NCI-H345 treated with DMSO at 0.1 percent for 48 hours (cell line): ENCODE data around the gene OSBPL2.

ENCODE experiments used
- DNase-seq: peaks from one replicate; lab custom pipeline; 2025; ENCODE audit not compliant: unreplicated experiment; lab: John Stamatoyannopoulos, UW

The OSBPL2 gene

DNA sequence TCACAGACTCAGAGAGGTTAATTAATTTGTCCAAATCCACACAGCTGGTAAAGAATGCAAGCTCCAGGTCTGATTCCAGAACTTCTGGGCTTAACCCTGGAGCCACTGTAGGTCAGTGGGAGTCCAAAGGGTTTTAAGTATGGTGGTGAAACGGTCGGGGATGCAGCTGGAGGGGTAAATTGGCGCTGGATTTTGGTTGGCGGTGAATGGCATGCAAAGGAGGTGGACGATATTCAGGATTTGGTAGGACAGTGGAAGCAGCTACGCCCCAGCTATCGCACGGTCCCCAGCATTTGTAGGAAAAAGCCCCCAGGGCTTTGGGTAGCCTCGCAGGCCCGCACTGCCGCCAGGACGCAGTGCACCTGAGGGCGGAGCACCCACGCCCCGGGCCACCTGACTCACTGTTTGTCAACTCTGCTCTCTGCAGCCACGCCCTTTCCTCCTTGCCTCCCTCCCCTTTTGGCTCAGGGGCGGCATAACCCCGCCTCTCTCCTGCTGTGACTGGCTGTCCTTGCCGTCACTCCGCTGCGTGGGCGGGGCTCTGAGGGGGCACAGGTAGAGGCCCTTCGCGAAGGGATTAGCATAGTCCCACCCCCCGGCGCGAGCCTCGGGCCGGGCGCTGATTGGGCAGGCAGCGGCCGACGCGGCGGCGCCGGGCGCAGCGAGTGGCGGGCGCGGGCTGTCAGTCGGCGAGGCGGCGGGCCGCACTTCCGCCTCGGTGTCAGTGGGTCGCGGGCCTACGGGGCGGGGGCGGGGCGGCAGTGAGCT is at the start of gene OSBPL2:
OSBPL2 (plus strand) TSS at position 721 of the 768 bp plus-strand sequence. CDS start 17,664 bp downstream, outside the sequence.
- peak; percentile 99 for DNase-seq

DNA sequence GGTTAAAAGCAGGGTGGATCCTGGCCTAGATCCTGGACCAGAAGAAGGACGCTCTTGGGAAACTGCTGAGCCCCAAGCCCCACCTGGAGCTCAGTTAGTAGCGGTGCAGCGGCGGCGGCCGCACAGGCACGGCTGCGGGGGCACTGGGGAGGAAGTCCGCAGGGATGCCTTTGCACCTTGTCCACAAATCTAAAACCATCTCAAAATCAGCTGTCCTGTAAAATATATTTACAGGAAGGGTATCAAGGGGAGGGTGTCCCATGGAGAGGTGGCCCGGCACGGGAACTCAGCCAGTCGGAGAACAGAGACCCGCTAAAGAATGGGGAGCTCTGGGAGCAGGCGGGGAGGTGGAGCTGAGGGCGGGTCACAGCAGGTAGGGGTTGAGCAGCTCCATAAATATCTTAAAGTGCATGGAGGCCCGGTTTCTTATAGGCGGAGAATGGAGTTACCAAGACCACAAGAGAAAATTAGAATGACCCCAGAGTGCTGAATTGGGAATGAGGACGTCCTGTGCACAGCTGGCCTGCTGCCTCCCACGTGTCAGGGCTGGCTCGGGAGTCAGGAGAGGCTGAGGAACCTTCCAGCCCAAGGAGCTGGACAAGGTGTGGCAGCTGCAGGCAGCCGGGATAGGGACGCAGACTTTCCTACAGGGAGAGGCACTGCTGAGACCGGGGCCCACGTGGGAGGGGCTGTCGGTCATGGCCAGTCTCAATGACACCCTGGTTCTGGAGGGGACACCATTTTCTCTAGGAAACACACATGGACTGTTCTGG is 47.5 kb upstream of the OSBPL2 start:
- DNase-seq: no peak

- DNase-seq: peak; percentile 36
These were observed 46.4 kb upstream of the OSBPL2 start for GRCh38 chr20:62191781-62192559.

DNA sequence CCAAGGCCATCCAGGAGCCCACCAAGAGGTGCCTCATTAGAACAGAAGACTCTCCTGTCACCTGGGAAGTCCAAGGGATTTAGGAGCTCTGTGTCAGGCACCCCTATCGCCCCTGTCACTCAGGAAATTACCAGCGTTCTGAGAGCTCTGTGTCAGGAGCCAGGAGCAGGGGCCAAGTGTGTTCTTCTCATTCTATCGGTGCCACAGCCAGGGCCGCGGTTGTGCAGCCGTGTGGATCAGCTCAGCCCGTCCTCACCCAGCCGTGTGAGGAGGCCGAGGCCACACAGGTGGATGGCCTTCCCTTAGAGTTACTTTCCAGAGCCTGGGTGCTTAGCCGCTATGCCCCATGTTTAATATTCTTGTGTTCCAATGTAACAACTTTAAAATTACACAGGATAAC is 45.7 kb upstream of the OSBPL2 start:
- no peak for DNase-seq

DNA sequence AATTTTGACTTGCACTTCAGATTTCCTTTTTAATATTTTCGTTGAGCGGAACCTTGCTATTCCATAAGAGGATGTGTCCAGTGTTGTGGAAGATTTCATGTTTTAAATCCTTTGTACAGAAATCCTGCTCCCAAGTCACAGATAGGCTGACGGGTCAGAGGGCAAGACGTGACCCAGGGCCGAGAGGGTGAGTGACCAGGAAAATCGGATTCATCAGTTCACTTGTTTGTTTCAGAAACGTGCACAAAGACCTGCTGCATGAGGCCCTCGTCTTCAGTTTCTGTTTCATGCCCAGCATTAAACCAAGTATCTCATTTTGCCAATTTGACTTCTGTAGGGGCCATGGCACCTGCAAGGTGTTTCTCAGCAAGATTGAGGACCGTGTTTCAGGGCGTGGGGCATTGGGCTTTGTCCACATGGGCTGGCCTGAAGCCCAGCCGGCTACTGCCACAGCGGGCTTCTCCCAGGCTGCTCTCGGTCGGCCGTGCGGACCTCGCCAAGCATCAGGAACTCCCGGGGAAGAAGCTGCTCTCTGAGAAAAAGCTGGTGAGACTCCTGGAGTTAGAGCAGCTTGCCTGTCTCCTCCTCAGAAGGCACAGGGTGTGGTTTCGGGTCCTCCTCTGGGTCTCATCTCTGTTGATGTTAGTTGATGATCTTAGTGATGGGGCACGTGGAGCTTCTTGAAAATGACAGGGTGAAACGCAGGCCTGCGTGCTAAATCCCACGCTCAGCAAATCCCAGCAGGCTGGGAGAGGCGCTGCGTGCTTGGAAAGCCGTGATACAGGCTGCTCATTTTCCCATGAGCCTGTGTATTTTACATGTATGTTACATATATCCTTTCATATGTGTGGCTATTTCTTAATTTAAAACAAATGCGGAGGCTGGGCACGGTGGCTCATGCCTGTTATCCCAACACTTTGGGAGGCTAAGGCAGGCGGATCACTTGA is 45.0 kb upstream of the OSBPL2 start:
- no peak for DNase-seq

DNA sequence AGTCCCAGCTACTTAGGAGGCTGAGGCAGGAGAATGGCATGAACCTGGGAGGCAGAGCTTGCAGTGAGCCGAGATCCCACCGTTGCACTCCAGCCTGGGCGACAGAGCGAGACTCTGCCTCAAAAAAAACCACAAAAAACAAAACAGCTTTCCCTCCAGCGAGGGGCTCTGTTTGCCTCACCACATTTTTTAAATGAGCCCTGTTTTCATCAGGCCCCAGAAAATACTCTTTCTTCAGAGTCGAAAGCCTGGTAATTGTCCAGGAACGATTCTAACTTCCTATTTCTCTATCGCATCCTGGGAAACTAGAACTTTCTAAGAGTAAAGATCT is 43.3 kb upstream of the OSBPL2 start:
- no peak for DNase-seq

- DNase-seq: no peak
These were observed 42.6 kb upstream of the OSBPL2 start for GRCh38 chr20:62195736-62196135.

DNA sequence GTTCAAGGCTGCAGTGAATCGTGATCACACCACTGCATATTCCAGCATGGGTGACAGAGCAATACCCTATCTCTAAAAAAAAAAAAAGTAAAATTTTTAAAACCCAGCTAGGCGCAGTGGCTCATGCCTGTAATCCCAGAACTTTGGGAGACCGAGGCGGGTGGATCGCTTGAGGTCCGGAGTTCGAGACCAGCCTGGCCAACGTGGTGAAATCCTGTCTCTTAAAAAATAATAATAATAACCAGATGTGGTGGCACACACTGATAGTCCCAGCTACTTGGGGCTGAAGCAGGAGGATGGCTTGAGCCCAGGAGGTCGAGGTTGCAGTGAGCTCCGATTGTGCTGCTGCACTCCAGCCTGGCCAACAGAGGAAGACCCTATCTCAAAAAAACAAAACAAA is 42.0 kb upstream of the OSBPL2 start:
- no peak for DNase-seq

- DNase-seq: no peak
These were observed 41.0 kb upstream of the OSBPL2 start for GRCh38 chr20:62197311-62197710.

DNA sequence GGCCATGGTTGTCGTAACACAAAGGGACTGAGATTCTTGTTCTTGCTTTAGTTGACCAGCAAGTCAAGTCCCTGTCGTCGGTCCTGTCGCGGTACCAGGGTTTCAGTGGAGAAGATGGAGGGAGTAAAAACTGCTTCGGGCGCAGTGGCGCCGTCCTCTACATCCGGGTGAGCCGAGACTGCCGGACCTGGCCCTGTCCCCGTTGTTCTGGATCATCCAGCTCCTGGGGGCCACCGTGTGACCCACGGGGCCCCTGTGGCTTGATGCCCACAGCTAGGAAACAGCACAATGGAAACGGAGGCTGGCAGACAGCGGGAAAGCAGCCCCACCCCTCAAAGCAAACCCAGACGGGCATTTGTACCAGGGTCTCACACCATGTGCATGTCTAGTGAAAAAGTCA is 40.5 kb upstream of the OSBPL2 start:
- no peak for DNase-seq

- DNase-seq: no peak
These were observed 39.8 kb upstream of the OSBPL2 start for GRCh38 chr20:62198496-62198895.

DNA sequence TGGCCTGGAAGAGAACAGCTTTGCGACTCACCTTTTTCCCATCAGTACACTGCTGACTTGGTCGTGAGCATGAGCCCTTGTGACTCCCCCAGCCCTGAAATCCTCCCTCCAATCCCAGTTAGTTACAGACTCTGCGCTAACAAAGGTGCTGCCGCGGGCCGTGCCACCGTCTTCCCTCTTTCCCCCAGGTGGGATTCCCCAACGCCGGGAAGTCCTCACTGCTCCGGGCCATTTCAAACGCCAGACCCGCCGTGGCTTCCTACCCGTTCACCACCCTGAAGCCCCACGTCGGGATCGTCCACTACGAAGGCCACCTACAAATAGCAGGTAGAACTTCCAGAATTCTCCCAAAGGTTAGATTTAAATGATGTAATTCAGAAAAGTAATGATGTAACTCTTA is 39.4 kb upstream of the OSBPL2 start:
- no peak for DNase-seq

DNA sequence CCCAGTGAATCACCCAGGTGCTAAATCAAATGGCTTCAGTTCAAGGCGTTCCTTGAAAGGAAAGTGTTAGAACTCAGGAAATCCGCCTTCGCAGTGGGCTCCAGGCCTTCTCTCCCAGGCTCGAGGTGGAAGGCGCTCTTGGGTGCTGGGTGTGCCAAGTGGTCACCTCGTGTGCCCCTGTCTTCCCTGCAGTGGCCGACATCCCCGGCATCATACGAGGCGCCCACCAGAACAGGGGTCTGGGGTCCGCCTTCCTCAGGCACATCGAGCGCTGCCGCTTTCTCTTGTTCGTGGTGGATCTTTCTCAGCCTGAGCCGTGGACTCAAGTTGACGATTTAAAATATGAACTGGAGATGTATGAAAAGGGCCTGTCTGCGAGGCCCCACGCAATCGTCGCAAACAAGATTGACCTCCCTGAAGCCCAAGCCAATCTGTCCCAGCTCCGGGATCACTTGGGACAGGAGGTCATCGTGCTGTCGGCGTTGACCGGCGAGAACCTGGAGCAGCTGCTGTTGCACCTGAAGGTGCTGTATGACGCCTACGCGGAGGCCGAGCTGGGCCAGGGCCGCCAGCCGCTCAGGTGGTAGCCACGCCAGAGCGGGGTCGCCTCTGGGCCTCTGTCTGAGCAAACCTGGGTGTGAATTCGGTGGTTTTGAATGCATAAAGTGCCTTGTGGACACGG is 37.7 kb upstream of the OSBPL2 start:
- DNase-seq: no peak

DNA sequence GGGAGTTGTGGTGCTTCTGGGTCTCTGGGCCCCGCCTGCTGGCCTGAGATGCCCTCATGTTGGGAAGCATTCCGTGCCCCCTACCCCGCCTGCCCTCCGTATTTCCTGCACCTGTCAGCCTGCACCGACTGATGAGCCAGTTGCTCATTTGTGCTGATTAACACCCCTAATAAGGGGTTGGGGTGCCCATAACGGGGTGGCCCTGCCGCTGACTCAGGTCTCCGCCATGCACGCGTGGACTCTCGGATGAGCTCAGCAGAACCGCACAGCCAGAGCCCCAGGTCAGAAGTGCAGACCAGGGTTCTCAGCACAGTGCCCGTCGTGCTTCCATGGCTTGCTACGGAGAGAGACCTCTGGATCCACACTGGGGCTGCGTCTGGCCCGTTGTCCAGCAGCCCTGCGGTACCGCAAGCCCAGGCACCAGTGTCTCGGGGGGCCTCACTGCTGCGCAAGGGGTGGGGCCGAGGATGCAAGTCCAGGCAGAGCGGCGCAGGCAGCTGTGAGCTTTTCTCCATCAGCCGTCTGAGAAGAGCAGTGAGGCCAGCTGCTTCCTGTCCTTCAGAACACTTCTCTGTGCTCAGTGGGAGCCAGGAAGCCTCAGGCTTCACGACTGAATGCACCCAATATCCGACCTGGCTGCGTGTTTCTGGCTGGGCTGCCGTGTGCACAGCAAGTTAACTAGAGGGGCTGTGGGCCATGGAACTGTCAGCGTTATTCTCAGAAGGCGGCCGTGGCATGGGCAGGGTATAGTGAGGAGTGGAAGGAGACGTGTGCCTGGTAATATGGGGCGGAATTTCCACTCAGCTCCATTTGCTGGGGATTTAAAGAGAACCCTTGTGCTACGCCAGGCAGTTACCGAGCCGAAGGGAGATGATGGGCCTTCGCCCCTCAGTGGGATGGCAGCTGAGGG is 36.9 kb upstream of the OSBPL2 start:
- DNase-seq: peak; percentile 71

DNA sequence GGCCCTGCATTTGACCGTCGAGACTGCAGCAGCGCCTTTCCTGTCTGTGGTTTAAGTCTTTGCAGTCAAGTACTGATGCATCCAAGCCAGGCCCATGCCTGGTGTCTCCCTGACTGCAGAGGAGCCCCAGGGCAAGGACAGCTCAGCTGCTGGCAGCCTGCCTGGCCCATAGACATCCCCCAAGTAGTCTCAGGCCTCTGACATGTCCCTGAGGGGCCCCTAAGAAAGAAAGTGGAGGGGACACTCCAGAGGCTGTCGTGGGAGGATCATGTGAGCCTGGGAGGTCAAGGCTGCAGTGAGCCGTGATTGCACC is 36.3 kb upstream of the OSBPL2 start:
- DNase-seq: no peak

- DNase-seq: no peak
These were observed 35.5 kb upstream of the OSBPL2 start for GRCh38 chr20:62202676-62203377.

DNA sequence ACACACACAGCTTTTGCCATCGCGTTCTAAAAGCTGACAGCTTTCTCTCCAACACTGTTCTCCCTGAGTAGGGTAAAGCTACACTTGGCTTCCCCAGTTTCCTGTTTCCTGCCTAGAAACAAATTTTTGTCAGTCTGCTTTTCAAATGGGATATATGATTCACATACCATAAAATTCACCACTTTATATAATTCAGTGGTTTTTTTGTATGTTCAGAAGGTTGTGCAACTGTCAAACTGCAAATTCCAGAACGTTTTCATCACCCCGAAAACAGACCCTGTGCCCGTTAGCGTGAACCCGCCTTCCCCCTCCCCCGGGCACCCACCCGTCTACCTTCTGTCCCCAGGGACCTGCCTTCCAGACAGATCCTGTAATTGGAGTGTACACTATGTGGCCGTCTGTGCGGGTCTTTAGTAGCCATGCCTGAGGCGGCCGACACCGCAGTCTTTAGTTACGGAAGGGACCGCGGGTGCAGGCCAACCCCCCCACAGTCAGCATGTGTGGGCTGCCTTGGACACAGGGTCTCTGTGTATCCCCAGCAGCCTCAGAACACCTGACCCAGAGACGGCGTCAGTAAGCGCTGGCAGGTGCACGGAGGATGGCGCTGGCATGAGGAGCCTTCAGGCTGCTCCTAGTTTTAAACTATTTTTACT is 34.8 kb upstream of the OSBPL2 start:
- no peak for DNase-seq
